ENCODE measurements around the gene SEMA5A.

Gene SEMA5A

DNA sequence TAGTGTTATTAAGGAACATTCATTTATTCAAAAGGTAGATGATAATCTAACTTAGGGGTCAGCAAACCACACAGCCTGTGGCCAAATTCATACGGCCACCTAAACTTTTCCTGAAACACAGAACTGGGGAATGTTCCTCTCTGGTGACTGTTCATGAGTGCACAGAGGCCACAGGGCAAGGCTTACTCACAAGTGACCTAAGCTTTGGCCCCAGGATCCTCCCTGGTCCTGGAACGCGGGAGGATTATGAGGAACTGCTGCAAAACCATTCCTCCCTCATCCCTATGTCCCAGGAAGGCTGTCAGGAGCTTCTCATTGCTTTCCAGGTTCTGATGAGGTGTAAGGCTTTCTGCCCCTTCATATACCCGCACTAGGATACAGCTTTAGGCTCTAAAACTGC lies 397.6 kb downstream of the SEMA5A start:
- FAIRE-seq (no peak), DNase-seq (ENCODE audit: insufficient read length, low spot score) (no peak)
- no peak for TF ChIP-seq CTCF (IDR thresholded peaks at IDR 0.05; ENCODE audit: insufficient read depth, missing control alignments)

DNA sequence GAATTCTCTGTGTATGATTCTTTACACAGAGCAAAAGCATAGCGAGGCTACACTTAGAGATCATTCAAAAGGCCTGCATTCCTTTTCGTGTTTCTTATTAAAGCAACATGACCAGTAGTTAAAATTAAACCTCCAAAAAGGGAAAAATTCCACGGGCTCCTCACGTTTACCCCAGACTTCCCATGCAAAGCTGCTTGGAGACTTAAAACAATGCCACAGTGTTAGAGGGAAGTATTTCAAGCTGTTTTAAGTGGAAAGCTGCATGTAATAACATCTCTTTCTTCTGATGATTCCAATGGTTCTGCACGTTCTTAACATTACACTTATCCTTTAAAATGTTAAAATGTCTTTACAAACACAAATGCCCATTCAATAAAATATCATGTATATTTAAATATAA lies 405.2 kb downstream of the SEMA5A start:
- DNase-seq (ENCODE audit: insufficient read length, low spot score) (no peak), FAIRE-seq (no peak)
- TF ChIP-seq CTCF (IDR thresholded peaks at IDR 0.05; ENCODE audit: insufficient read depth, missing control alignments), result no peak

DNA sequence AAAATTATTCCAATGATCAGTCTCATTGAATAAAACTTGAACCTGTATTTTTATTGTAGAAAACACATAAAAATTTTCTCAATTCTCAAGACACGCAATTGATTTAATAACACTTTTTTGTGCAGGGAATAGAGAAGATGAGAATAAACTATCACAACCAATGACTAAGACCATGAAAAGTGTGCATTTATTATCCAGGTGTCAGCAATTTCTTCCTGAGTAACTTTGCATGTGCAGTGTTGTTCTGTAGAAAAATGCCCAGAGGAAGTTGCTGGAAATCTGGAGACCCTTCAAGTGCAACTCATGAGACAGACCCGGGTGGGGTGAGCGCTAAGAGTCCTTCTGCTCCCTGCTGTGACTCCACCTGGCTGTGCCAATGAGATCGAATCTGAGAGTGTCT lies 405.7 kb downstream of the SEMA5A start:
- FAIRE-seq (no peak), DNase-seq (ENCODE audit: insufficient read length, low spot score) (no peak)
- TF ChIP-seq CTCF (IDR thresholded peaks at IDR 0.05; ENCODE audit: insufficient read depth, missing control alignments), result no peak

- no peak for DNase-seq (ENCODE audit: insufficient read length, low spot score)
- TF ChIP-seq CTCF (IDR thresholded peaks at IDR 0.05; ENCODE audit: insufficient read depth, missing control alignments), result no peak
- no peak for FAIRE-seq
These were observed 406.5 kb downstream of the SEMA5A start for GRCh38 chr5:9139344-9139743.

GRCh38 chr5:9128136-9128535 lies 417.7 kb downstream of the SEMA5A start:
- no peak for FAIRE-seq
- TF ChIP-seq CTCF (IDR thresholded peaks at IDR 0.05; ENCODE audit: insufficient read depth, missing control alignments), result no peak

DNA sequence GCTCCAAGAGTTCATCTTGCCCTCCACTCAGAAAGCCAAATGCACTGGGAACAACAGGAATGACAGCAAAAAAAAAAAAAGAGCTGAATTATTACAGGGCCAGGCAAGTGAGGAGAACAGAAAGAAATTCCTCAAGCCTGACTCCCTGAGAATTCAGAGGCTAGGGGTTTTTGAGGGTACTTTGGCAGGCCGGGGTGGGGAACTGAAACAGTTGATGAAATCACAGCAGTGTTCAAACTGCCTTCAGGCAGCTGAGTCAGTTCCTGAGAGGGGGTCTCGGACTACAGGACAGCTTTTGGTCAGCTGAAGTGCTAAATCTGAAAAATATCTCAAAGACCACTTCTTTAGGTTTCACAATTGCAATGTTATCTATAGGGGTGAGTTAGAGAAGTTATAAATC lies 419.4 kb downstream of the SEMA5A start:
- TF ChIP-seq CTCF (IDR thresholded peaks at IDR 0.05; ENCODE audit: insufficient read depth, missing control alignments), result no peak
- FAIRE-seq (no peak), DNase-seq (ENCODE audit: insufficient read length, low spot score) (no peak)

More at GRCh38 chr5:9128136-9128535, 417.7 kb downstream of the SEMA5A start:
- no peak for DNase-seq (ENCODE audit: insufficient read length, low spot score)

GRCh38 chr5:9125852-9126251 lies 420.0 kb downstream of the SEMA5A start:
- TF ChIP-seq CTCF (IDR thresholded peaks at IDR 0.05; ENCODE audit: insufficient read depth, missing control alignments), result no peak
- DNase-seq (ENCODE audit: insufficient read length, low spot score), result no peak
- FAIRE-seq, result no peak

All from D721Med (cell line).